ENCODE data around the gene OR13J1.
"Not testable (repeated sequence)": the region's sequence is repeated elsewhere in the genome, so short reads cannot be mapped to it uniquely, and the experiment has no call there.

The OR13J1 gene, protein sequence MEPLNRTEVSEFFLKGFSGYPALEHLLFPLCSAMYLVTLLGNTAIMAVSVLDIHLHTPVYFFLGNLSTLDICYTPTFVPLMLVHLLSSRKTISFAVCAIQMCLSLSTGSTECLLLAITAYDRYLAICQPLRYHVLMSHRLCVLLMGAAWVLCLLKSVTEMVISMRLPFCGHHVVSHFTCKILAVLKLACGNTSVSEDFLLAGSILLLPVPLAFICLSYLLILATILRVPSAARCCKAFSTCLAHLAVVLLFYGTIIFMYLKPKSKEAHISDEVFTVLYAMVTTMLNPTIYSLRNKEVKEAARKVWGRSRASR

DNA sequence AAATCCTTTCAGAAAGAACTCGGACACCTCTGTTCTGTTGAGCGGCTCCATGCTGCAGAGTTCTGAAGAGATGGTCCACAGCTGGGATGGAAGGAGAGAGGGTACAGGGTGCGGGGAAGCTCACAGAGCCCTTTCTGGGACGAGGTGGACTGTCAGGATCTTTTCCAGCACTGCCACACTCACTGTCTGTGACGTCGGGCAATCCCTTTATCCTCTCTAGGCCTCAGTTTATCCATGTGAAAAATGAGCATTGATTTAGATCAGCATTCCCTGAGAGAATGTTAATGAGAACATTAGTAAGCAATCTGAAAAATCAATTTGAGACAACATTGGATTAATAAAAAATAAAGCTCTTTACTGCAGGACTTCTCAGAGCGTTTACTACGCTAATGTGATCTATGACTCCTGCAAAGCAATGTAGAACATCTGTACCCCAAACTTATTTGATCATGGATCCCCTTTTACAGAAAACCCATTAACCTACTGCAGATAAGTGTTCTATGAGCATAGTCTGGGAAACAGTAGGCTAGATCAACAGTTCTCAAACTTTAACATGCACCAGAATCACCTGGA is at the start of gene OR13J1:
Gene OR13J1, minus strand, starts transcription at position 51 of the 573 bp plus-strand sequence. Its CDS starts 0 bp downstream, at position 51.
- DNase-seq (ENCODE audit: low spot score), result no peak

DNA sequence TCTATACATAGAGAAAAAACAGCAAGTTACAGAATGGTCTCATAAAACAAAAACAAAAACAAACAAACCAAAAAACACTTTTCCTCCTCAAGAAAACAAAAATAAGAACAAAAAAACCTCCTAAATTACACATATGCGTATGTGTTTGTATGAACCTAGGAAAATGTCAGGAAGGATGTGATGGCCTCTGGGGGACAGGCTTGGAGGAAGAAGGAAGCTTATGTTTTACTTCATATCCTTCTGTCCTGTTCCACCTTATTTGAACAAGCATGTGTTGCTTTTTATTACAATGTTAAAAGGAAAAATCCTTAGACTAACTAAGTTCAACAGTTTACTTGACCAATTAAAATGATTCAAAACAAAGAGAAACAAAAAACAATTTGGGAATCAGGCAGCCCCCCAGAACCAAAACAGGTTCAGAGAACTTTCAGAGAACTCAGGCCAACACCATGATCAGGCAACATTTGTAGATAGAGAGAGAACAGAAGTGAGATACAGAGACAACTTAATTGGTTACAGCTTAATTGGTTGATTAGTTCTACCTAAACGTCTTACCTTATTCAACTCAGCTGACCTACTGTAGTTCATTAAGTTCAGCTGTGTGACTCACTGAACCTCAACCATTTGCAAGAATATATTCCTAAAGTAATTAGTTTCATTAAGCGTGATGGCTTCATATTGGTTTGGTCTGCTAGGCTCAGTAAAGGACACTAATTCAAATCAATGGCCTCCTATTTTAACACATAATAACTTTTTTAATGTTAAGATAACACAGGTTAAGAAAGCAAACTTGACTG is 49.2 kb upstream of the OR13J1 start:
- DNase-seq (ENCODE audit: low spot score), result no peak

DNA sequence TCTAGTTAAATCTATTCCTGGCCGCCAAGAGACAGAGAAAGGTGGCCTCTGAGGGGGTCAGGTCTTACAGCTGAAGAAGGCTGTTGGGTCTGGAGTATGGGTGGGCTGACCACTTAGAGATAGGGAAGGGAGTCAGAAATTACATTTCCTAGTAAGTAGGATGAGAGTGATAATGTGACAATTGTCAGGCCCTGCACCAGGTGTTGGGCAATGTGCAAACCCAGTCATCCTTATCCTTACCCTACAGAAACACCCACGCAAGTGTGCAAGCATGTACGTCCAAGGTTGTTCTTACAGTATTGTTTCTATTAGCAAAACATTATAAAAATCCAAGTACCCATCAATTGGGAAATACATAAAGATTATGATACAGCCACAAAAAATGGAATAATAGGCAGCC is 48.6 kb upstream of the OR13J1 start:
- DNase-seq (ENCODE audit: low spot score), result no peak

DNA sequence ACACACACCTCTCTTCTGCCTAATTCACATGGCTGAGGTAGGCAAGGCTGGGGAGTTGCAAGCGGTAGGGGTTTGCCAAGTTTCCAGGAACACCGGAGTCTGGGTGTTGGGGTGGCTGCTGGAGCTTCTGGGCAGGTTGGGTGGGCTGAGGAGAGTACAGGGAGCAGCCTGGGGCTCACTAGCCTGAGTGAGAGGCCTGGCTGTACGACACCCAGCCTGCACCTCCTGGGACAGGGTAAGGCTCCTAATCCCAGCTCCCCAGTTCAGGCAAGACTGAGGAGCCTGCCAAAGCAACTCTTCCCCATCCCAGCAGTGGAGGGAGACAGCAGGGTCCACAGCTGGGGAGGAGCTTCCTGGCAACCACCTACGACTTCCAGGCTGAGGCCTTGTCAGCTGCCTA is 47.1 kb upstream of the OR13J1 start:
- DNase-seq (ENCODE audit: low spot score), result no peak

DNA sequence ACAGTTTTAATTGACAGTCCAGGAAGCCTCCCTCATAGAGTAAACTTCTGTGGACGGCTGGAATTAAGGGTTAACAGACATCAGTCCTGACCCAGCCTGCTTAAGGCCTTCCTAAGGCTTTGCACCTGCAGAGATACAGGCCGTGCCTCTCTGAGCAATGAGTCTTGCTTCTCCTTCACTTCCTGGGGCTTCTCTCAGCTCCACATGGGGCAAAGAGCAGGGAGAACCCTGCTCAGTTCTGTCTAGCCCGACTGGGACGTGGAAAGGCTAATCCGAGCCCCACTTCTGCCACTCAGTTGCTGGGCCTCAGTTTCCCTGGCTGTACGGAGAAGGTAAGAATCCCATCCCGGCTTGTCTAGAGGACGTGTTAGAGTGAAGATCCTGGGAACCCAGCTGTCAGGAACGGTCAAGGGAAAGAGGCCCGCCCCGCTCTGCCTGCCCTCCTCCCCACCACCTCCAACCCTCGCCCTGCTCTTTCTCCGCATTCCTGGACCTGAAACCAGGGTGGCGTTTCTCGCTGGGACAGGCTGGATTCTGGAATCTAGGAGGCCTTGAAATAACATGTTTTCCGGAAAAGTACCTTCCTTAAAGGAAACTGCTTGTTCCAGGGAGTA is 45.6 kb upstream of the OR13J1 start:
- no peak for DNase-seq (ENCODE audit: low spot score)

DNA sequence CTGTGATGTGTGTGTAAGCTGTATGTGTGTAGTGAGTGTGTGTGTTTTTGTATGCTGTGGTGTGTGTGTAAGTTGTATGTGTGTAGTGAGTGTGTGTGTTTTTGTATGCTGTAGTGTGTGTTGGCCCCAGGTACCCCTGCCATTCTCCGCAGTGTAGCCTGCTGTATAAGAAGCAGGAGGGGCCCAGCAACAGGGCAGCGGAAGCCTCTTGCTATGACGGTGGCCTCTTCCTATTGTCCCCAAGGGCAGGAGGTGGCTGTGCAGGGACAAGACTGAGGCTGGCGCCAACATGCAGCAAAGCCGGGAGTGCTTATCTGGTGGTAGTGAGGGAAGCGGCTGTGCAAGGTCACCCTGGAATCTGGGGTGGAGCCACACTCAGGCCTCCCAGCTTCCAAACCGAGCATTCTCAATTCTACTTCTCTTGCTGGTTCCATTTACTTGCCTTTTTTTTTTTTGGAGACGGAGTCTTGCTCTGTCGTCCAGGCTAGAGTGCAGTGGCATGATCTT is 44.2 kb upstream of the OR13J1 start:
- peak; percentile 68 for DNase-seq (ENCODE audit: low spot score)

DNA sequence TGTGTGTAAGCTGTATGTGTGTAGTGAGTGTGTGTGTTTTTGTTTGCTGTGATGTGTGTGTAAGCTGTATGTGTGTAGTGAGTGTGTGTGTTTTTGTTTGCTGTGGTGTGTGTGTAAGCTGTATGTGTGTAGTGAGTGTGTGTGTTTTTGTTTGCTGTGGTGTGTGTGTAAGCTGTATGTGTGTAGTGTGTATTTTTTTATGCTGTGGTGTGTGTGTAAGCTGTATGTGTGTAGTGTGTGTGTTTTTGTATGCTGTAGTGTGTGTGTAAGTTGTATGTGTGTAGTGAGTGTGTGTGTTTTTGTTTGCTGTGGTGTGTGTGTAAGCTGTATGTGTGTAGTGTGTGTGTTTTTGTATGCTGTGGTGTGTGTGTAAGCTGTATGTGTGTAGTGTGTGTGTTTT is 43.2 kb upstream of the OR13J1 start:
- DNase-seq (ENCODE audit: low spot score), result not testable (repeated sequence)

DNA sequence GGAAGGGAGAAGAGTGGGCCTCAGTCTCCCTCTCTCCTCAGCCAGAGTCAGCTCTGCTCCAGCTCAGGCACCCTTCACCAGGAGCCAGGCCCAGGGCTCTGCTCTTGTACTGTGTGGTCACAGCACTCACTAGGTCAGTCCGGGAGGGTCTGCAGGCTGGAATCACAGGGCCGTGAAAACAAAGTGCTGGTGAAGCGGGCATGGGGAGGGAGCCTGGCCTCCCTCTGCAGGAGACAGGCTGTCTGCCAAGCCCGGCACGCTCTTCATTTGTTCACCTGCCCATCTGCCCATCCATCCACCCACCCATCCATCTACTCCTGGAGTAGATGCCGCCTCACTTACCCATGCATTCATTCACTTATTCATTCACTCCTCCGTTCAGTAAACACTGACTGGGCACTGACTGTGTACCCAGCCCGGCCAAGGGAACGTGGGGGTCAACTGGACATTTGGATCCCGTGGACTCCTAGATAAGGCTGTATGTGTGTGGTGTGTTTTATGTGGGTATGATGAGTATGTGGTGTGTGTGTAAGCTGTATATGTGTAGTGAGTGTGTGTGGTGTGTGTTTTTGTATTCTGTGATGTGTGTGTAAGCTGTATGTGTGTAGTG is 42.7 kb upstream of the OR13J1 start:
- no peak for DNase-seq (ENCODE audit: low spot score)

DNA sequence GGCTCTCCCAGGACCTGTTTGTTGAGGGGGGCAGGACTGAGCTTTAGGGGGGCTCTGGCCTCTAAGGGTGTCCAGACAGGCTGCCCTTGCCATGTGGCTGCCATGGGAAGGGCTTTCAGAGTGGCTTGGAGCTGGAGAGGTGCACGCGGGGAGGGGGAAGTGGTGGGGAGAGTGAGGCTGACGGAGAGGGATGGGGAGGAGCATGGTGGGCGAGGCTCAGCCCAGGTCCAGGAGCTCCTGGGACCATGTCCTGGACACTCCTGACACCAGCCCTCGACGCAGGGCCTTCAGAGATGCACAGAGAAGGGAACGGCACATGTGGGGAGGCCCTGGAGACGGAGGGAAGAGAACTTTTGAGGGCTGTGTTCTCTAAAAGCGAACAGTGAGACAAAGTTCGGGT is 41.5 kb upstream of the OR13J1 start:
- DNase-seq (ENCODE audit: low spot score), result no peak

DNA sequence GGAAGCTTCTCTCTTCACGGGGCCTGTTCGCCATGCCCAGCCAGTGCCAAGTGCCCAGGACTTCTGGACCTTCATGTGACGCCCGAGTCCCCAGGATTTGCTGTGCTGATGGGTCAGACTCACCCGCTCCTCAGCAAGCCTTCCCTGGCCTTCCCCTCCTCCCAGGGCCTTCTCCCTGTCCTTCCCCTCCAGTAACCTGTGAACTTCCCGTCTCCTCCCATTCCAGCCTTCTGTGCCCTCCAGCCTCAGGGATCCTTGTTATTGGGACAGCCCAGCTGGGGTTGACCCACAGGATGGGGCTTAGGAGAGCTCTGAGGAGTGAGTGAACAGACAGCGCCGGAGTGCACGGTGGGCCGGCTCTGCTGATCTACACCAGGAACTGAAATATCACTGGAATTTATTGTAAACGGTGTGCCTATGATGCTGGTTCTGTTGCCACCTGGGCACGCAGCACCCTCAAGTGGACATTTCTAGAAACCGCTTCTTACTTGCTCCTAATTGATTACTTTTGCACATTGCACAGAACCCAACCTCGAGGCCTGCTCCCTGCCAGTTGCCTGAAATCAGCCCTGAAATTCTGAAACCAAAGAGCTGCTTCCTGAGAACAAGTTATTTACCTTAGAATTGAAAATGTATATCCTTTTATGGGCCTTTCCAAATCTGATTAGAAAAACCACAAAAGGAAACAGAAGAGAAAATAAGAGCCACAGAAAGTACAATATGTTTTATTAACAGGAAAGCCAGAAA is 40.6 kb upstream of the OR13J1 start:
- DNase-seq (ENCODE audit: low spot score), result peak; percentile 32

DNA sequence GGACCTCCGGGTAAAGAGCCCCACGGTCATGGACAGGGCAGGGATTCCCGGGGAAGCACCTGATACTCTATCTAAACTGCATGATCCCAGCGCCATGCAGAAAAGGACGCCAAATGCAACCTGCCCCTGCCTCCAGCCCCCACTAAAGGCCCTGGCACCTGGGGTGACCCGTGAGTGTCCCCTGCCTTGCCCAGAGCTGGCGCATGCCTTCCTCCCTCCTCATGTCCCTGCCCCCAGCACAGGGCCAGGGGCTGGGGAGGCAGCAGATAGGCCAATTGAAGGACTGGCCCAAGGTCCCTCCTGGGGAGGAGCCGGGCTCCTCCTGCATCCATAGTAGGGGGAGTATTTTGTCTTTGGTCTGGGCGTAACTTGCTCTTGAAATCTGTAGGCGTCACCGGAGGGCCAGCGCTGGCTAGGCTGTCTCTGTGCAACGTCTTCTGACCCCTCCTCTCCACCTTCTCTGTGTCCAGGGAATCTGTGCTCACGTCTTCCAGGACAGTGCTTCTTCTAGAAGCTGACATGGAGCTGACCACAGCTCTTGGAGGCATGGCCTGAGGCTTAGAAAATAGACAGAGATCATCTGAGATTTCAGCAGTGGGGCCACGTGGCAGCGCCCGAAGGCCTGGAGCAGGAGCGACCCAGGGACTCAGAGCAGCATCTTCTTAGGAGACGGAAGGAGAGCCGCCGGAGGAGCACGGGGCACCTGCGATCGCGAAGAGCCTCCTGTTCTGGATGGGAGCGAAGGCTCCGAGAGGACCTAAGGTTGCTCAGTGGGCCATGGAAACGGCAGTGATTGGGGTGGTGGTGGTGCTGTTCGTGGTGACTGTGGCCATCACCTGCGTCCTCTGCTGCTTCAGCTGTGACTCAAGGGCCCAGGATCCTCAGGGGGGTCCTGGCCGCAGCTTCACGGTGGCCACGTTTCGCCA is 39.7 kb upstream of the OR13J1 start:
- no peak for DNase-seq (ENCODE audit: low spot score)

DNA sequence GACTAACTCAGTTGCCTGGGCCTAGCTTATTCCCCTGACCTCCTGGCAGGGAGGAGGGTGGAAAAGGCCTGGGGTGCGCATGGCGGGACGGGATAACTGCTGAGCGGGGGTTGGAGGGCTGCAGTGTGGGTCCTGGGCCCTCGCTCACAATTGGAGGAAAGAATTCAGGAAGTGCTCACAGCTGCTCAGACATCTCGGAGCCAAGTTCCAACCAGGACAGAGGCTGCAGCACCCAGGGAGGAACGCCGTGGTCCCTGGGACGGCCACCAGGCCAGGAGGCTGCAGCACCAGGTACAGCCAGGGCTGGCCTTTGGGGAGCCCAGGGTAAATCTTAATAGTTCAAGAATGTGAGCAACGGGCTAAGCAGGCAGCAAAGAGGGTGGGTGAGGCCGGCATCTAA is 39.1 kb upstream of the OR13J1 start, which contains the start of gene SPAAR:
Gene SPAAR, plus strand, starts transcription at position 217 of the 400 bp plus-strand sequence. CDS start 974 bp downstream, outside the sequence.
- DNase-seq (ENCODE audit: low spot score), result no peak

DNA sequence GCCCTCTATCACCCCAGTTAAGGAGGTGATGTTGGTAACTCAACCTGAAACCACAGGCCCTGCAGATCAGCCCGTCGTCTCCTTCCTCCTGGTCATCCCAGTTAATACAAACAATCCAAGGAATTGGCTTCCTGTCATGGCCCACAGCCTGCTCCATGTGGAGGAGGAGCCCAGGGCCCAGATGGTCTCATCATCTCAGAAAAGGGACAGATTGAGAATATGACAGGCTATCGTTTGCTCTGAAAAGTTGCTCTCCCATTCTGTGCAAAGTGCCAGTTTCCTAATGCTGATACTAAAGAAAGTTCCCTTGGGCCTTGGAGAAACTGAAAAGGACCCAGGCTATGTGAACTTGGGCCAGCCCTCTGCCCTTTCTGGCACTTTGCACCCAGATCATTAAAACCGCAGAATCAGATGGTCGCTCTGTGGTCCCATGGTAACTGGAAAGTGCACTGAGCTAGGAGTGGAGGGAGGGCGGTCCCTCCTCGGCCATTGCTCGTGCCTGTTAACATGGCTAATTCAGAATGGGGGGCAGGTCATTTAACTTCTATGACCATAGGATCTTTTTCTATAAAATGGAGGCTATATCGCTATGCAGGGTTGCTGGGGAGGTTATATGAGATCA is 38.4 kb upstream of the OR13J1 start:
- DNase-seq (ENCODE audit: low spot score), result peak; percentile 77

DNA sequence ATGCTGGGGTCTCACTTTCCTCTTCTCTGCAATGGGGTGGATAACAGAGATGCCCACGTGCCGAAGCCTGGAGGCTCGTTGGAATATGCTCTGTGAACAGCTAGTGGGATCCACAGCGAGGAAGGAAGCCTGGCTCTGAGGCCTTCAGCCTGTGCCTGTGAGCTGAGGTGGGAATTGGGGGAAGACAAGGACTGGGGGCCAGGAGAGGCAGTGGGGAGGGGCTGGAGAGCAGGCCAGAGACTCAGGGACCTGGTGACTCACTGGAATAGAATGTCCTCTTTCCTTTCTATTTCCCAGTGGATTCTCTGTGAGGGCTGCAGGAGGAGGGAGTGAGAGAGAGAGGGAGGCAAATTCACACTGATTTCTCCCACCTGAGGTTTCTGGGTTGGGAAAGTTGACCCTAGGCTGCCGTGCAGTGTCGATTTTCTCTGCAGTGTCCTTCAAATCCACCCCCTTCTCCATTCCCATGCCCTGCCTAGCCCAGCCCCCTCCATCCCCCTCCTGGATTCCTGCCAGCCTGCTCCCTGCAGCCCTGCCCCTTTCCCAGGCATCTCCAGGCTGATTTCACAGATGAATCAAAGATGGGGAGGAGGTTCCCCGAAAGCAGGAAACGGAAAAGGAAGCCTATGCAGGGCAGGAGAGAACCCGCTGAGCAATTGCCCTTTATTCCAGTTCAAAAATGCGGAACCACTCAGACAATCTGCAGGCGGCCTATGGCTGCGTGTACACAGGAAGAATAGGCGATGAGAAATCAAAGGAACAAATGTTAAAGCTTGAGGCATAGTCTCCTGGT is 37.7 kb upstream of the OR13J1 start:
- peak; percentile 88 for DNase-seq (ENCODE audit: low spot score)

DNA sequence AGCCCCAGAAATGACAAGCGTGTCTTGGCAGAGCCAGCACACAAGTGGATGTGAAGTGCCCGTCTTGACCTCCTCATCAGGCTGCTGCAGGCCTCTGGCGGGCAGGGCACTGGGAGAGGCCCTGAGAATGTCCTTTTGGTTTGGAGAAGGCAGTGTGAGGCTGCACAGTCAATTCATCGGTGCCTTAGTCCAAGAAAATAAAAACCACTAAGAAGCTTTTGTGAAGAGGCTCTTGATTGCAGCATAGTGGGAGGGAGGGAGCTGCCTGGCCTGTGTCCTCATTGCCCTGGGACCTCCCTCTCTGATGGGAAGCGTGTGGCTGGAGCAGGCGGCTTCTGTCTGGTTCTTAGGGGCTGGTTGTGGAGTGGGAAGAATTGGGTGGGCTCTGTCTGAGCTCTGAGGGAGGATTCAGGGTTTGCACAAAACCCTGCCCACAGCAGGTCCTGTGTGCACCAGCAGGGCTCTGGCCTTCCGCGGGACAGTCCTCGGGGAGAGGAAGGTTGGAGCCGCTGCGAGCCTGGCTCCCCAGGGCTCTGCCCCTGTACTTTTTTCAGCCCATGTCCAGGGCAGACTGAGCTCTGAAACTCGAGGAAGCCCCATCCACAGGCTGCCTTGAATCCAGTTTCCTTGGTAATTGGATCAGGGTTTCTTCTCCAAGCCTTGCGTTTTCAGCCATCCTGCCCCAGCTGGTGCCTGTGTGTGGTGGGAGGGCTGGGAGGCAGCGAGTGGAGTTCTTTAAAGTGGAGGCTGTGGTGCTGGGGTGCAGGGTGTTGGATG is 36.9 kb upstream of the OR13J1 start:
- peak; percentile 70 for DNase-seq (ENCODE audit: low spot score)

DNA sequence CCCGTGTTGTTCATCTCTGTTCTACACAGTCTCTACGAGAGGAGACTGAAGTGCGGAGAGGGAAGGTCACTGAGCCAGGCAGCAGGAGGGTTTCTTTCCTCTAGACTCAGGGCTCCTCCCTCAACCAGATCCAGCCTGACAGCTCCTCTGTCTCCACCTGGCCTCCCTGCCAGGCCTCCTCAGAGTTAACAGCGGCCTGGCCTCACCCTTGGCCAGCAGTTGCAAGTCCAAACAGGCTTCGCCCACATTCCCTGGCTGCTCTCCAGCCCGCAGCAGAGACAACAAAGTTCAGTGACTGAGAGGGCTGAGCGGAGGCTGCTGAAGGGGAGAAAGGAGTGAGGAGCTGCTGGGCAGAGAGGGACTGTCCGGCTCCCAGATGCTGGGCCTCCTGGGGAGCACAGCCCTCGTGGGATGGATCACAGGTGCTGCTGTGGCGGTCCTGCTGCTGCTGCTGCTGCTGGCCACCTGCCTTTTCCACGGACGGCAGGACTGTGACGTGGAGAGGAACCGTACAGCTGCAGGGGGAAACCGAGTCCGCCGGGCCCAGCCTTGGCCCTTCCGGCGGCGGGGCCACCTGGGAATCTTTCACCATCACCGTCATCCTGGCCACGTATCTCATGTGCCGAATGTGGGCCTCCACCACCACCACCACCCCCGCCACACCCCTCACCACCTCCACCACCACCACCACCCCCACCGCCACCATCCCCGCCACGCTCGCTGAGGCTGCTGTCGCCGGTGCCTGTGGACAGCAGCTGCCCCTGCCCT is 35.9 kb upstream of the OR13J1 start, which contains the start of gene HRCT1:
Gene HRCT1, plus strand, starts transcription at position 291 of the 768 bp plus-strand sequence. Its CDS starts 86 bp downstream, at position 377.
- DNase-seq (ENCODE audit: low spot score), result peak; percentile 86
